ENCODE data around the gene KCNK3.

- no peak for TF ChIP-seq POLR2A (IDR thresholded peaks at IDR 0.05)
- no peak for TF ChIP-seq CTCF (IDR thresholded peaks at IDR 0.05)
- TF ChIP-seq POLR2AphosphoS5 (IDR thresholded peaks at IDR 0.05) = no peak
Measured at GRCh38 chr2:26650713-26651469, 41.6 kb upstream of the KCNK3 start.
